ENCODE measurements around the gene TFEB. TPM values are rescaled to one million over a fixed set of nuclear protein-coding genes. Genes with fewer than 3 reads are reported as not detected.

TFEB gene
- total RNA-seq, 1 donor from 2014 or later, result 40.3 TPM

- Histone ChIP-seq H3K36me3 (no peaks in the 10 kb centered on the region), H3K4me1 (peaks cover 25% of the 10 kb centered on the region), H3K27ac (no peak overlapping the region), H3K27me3 (peaks cover 24% of the 10 kb centered on the region), H3K4me3 (no peak overlapping the region), H3K9me3 (no peaks in the 10 kb centered on the region)
- intact Hi-C loops (cut with DNase I), result no loop called here
- ATAC-seq, result no peak
- DNase-seq, result peak; percentile 3
- no peak for TF ChIP-seq CTCF (IDR thresholded peaks at IDR 0.05)
These were observed 100.0 kb downstream of the TFEB start for GRCh38 chr6:41635365-41635764.

- intact Hi-C loops (cut with DNase I), result no loop called here
- ATAC-seq, result no peak
- no peak for TF ChIP-seq CTCF (IDR thresholded peaks at IDR 0.05)
- Histone ChIP-seq H3K27ac (no peak overlapping the region), H3K36me3 (no peaks in the 10 kb centered on the region), H3K4me1 (peaks cover 25% of the 10 kb centered on the region), H3K4me3 (no peak overlapping the region), H3K9me3 (no peaks in the 10 kb centered on the region), H3K27me3 (peaks cover 24% of the 10 kb centered on the region)
- peak; percentile 2 for DNase-seq
These were observed 100.8 kb downstream of the TFEB start for GRCh38 chr6:41634657-41635056.

Other genes with a start within 250 kb of the TFEB start
- 29.9 TPM for gene FOXP4, start 189.2 kb downstream of the TFEB start, total RNA-seq
- 11.0 TPM for gene MDFI, start 97.1 kb downstream of the TFEB start, total RNA-seq
- gene PGC, start 11.8 kb upstream of the TFEB start, total RNA-seq, result 1,050 TPM
- 8.5 TPM for gene FRS3, start 44.3 kb upstream of the TFEB start, total RNA-seq
- gene PRICKLE4, start 45.2 kb upstream of the TFEB start, total RNA-seq, result 14.2 TPM
- 138 TPM for gene TOMM6, start 52.1 kb upstream of the TFEB start, total RNA-seq
- 2.7 TPM for gene USP49, start 159.8 kb upstream of the TFEB start, total RNA-seq
- 18.3 TPM for gene MED20, start 185.5 kb upstream of the TFEB start, total RNA-seq
- gene BYSL, start 185.9 kb upstream of the TFEB start, total RNA-seq, result 11.6 TPM
- 186 TPM for gene CCND3, start 206.2 kb upstream of the TFEB start, total RNA-seq